DMS 273 treated with DMSO at 0.1 percent for 48 hours (cell line): ENCODE measurements around the gene MAP3K12.
"Not testable (repeated sequence)": the region's sequence is repeated elsewhere in the genome, so short reads cannot be mapped to it uniquely, and the experiment has no call there.

Experiments used
- DNase-seq: peaks from one replicate; lab custom pipeline; 2025; lab: John Stamatoyannopoulos, UW

Gene MAP3K12

GRCh38 chr12:53489242-53489864, 9.9 kb downstream of the MAP3K12 start:
- DNase-seq: no peak

GRCh38 chr12:53486736-53487487, 12.3 kb downstream of the MAP3K12 start:
- DNase-seq: no peak

GRCh38 chr12:53485955-53486735, 13.1 kb downstream of the MAP3K12 start:
- DNase-seq: no peak

GRCh38 chr12:53484686-53485575, 14.3 kb downstream of the MAP3K12 start:
- no peak for DNase-seq

- DNase-seq: no peak
Measured at GRCh38 chr12:53483979-53484377, 15.3 kb downstream of the MAP3K12 start.

GRCh38 chr12:53483225-53483978, 15.9 kb downstream of the MAP3K12 start:
- DNase-seq: no peak

- no peak for DNase-seq
Measured at GRCh38 chr12:53482626-53483168, 16.6 kb downstream of the MAP3K12 start.

GRCh38 chr12:53481939-53482586, 17.2 kb downstream of the MAP3K12 start:
- no peak for DNase-seq

- not testable (repeated sequence) for DNase-seq
Measured at GRCh38 chr12:53481458-53481857, 17.8 kb downstream of the MAP3K12 start.

- no peak for DNase-seq
Measured at GRCh38 chr12:53480491-53481442, 18.5 kb downstream of the MAP3K12 start.

GRCh38 chr12:53479331-53479730, 19.9 kb downstream of the MAP3K12 start:
- no peak for DNase-seq

- no peak for DNase-seq
Measured at GRCh38 chr12:53478865-53479264, 20.4 kb downstream of the MAP3K12 start.

- DNase-seq: no peak
Measured at GRCh38 chr12:53476769-53477209, 22.5 kb downstream of the MAP3K12 start.

- DNase-seq: no peak
Measured at GRCh38 chr12:53474819-53475218, 24.4 kb downstream of the MAP3K12 start.

GRCh38 chr12:53474077-53474476, 25.2 kb downstream of the MAP3K12 start:
- DNase-seq: no peak

GRCh38 chr12:53472056-53472582, 27.1 kb downstream of the MAP3K12 start:
- DNase-seq: no peak

GRCh38 chr12:53468282-53468681, 31.0 kb downstream of the MAP3K12 start:
- no peak for DNase-seq

- DNase-seq: no peak
Measured at GRCh38 chr12:53467880-53468279, 31.4 kb downstream of the MAP3K12 start.

GRCh38 chr12:53467082-53467481, 32.2 kb downstream of the MAP3K12 start:
- no peak for DNase-seq
